ENCODE data around the gene GASK1B.

GASK1B gene

GRCh38 chr4:158182736-158183135 lies 9.9 kb upstream of the GASK1B start:
- no peak for DNase-seq (ENCODE audit: low spot score)

DNA sequence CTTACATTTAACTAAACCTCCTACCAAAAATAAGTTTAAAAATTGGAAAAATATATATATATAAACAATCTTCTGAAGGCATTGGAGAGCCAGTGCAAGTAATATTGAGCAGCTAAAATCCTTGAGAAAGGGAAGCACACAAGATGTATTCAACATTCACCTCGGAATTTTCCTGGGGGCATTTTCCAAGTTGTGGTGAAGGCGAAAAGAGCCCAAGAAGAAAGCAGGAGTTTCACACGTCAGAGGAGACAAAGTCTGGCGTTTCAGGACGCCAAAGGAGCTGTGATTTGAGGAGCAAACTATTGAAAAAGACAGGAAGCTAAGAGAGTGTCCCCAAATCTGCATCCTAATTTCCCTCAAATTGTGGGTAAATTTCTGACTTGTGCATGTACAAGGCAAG lies 9.1 kb upstream of the GASK1B start:
- no peak for DNase-seq (ENCODE audit: low spot score)

GRCh38 chr4:158179465-158179864 lies 6.6 kb upstream of the GASK1B start:
- no peak for DNase-seq (ENCODE audit: low spot score)

GRCh38 chr4:158176776-158177175 lies 4.0 kb upstream of the GASK1B start:
- DNase-seq (ENCODE audit: low spot score): no peak

DNA sequence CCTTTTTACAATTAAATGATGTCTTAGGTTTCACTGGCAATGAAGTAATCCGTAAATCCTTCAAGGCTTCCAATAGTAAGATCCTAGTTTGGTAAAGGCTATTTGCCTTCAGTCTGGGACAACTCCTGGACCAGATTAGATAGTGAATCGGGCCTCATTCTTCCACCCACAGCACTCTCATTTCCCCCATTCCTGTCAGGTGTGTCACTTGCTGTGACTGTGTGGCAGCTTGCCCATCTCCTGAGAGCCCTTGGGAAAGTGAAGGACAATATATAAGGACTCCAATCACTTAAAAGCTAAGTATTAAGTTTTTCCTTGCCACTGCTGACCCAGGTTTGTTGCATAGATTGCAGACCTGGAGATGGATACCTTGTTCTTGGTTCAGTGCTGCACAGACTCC lies 3.3 kb upstream of the GASK1B start:
- no peak for DNase-seq (ENCODE audit: low spot score)

- DNase-seq (ENCODE audit: low spot score): no peak
Observed at GRCh38 chr4:158170691-158171561, 1.9 kb downstream of the GASK1B start.

DNA sequence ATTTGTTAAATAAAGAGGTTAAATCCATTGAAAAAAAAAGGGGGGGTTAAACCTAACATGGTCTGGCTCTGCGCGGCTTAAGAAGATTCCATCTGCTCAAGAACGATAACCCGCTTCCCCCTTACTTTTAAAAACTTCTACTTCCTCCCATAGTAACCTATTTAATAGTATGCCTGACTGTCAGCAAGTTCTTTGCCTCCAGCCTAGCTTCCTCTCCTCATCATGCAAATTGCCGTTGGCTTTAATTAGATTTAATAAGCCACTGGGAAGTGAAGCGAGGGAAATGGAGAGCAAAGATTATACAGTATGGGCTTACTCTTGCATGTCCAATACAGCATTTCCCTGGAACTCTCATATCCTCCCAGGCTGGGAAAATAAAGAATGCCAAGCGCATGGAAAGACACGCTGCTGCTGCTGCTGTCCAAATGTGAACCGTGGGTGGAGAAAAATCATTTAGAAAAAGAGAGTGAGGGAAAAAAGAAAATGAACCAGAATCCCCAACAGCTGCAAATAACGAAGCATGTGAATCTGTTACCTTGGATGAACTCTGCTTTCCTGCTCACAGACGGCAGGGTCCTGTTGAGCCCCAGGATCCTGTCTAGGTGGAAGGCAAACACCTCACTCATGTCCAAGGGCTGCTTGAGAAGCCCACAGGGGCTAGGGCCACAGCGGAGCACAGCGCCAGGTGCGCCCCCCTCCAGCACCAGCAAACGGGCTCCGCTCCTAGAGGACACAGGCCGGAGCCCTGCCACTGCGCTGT lies 2.7 kb downstream of the GASK1B start:
- no peak for DNase-seq (ENCODE audit: low spot score)

DNA sequence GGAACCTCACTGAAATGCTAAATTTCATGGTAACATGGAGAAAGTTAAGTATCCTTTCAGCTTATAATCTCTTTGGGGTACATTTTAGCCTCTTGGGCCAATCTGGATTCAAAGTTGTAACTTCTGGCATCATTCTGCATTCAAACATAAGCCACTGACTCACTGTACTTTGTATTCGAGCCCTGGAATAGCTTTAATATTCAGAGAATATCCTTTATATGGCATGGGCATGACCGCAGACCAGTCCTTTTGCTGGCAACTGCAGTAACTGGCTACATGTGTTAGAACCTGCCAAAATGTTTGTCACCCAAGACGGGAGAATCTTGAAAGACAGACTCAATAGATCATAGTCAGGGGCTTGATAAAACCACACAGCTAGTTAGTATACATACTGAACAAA lies 3.3 kb downstream of the GASK1B start:
- DNase-seq (ENCODE audit: low spot score): no peak

DNA sequence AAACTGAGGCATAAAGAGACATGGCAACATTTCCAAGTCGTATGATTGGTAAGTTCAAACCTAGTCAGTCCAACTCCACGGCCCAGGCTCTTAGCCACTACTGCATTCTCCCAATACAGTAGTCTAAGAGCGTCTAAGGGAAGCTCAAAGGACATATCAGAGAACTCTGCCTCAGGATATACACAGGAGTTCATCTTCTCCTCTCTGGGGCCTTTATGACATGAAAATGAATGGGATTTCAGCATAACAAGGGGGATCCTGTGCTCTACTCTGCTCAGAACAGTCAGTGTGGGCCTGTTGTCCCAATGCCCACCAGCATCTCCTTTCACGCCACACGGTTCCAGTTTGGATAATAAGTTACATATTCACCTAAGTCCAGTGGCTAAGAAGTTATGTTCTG lies 4.2 kb downstream of the GASK1B start:
- no peak for DNase-seq (ENCODE audit: low spot score)

DNA sequence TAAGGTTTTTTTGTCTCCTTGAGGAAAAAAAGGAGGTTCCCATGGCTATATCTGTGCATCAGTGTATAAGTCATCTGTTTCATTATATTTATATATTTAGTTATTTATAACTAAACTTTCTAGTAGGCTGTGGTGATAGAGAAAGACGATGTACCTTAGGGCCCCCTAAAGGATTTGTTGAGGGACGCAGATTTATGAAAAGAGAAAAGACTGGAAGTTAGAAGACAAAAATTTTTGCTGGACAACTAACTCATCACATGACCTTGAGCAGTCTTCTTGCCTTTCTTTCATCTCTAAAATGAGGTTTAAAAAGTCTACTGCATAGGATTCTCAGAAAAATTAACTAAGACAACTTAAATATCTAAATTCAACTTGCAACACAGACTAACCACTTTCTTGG lies 6.1 kb downstream of the GASK1B start:
- DNase-seq (ENCODE audit: low spot score): no peak

DNA sequence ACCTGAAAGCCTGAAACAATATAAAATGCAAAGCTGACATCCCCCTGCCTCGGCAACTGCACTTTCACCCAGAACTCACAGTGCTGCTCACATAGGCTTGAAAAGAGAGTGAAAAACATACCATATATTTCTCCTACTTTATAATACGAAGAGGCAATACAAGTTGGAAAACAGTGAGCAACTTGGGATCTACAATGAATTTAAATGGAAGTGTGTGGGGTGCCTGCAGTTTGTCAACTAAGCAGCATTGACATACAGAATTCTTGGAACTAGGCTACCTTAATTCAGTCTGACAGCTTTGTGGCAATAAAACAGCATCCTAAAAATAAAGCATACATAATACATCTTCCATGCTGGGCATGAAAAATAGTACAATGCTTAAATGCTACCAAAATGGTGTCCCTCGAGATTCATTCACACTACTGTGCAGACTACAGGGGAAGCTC lies 8.0 kb downstream of the GASK1B start:
- no peak for DNase-seq (ENCODE audit: low spot score)

GRCh38 chr4:158163941-158164767 lies 8.7 kb downstream of the GASK1B start:
- no peak for DNase-seq (ENCODE audit: low spot score)

GRCh38 chr4:158162631-158163030 lies 10.2 kb downstream of the GASK1B start:
- DNase-seq (ENCODE audit: low spot score): no peak

GRCh38 chr4:158161551-158162354 lies 11.1 kb downstream of the GASK1B start:
- DNase-seq (ENCODE audit: low spot score): no peak

DNA sequence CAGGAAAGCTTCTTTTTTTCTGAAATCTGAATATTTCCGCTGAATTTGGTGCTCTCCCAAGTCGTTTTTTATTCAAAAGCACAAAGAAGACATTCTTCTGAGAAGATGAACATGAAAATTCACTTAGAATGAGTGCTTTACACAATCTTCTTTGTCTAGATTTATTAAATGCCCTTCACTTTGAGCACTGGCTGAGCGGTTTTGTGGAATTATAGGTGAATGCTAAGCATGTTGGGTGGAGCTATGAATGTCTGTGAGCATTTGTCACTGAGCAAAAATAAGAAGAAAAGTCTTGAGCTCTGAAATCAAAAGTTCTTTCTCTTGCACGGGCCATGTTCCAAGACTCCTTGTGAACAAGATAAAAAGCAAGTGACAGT lies 13.1 kb downstream of the GASK1B start:
- DNase-seq (ENCODE audit: low spot score): no peak

DNA sequence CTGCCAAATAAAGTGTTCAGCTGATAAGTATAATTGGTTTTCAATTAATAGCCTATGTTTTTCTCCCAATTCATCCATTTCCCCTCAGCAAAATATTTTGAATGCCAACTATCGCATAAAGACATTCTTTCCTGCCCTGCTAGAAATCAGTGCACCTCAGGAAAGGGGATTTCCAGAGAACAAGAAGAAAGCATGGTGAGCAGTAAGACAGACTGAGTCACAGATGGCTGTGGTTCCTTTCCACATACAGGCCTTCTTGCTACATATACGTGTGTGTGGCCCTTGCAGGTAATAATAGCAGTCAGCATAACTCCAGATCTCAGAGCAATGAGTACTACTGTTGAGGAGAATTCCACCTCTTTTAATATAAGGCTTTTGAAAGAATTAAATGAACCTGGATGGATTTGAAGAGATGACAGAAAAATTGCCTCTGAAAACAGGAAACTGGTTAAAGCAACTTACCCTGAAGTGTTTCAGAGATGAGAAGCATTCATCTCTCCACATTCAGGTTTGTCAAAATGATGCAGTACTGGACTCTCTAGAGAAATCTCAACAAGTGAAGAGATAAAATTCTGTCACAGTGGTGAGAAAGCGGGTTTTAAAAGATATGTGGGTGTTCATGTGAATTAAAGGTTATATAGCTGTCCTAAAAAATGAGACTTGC lies 13.6 kb downstream of the GASK1B start:
- DNase-seq (ENCODE audit: low spot score): no peak

DNA sequence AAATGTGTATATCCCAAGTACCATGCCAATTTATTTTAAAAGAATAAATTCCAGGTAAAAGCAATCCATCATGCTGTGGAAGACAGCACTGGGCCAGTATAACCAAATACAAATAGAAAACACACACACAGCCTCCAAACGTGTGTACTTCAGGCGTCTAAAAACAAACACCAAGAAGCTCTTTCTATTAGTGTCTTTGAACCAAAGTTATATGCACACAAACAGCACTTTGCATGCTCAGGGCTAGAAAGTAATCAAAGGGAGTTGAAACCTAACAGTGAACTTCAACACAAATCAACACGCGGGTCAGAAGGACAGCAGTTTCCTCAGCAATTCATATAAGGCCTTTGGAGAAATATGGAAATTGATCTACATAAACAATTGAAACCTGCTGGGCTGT lies 15.4 kb downstream of the GASK1B start:
- DNase-seq (ENCODE audit: low spot score): no peak

- DNase-seq (ENCODE audit: low spot score): no peak
Observed at GRCh38 chr4:158155656-158156356, 17.0 kb downstream of the GASK1B start.

- DNase-seq (ENCODE audit: low spot score): no peak
Observed at GRCh38 chr4:158147151-158147550, 25.7 kb downstream of the GASK1B start.

- no peak for DNase-seq (ENCODE audit: low spot score)
Observed at GRCh38 chr4:158146736-158147135, 26.1 kb downstream of the GASK1B start.
